ENCODE results near the gene SOCS3. TPM values are rescaled to one million over a fixed set of nuclear protein-coding genes. Genes with fewer than 3 reads are reported as not detected.

The SOCS3 gene
- total RNA-seq, 1 donor from 2014 or later = 13.7 TPM

DNA sequence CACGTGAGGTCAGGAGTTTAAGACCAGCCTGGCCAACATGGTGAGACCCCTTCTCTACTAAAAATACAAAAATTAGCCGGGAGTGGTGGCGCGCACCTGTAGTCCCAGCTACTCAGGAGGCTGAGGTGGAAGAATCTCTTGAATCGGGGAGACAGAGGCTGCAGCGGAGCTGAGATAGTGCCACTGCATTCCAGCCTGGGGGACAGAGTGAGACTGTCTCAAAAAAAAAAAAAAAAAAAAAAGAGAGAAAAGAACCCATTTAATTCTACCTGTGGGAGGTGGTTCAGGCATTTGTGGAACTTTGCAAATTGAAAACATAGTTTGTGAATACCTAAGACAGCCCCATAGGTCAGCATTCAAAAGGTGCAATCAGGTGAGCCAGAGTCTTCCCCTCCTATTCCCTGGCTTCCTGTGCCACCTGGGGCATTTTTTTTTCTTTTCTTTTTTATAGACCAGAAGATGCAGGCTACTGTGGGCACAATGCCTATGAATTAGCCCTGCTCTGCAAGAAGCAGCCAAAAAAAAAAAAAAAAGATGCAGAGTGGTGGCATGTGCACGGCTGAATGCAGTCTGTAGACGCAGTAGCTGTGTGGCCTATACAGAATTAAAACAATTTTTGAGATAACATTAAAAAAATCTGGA is 9.1 kb upstream of the SOCS3 start:
- no peak for DNase-seq (ENCODE audit: low read depth)
- TF ChIP-seq, protein P1, sequence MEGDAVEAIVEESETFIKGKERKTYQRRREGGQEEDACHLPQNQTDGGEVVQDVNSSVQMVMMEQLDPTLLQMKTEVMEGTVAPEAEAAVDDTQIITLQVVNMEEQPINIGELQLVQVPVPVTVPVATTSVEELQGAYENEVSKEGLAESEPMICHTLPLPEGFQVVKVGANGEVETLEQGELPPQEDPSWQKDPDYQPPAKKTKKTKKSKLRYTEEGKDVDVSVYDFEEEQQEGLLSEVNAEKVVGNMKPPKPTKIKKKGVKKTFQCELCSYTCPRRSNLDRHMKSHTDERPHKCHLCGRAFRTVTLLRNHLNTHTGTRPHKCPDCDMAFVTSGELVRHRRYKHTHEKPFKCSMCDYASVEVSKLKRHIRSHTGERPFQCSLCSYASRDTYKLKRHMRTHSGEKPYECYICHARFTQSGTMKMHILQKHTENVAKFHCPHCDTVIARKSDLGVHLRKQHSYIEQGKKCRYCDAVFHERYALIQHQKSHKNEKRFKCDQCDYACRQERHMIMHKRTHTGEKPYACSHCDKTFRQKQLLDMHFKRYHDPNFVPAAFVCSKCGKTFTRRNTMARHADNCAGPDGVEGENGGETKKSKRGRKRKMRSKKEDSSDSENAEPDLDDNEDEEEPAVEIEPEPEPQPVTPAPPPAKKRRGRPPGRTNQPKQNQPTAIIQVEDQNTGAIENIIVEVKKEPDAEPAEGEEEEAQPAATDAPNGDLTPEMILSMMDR (IDR thresholded peaks at IDR 0.05; ENCODE audit: insufficient read depth, low read length, severe bottlenecking) = no peak
- Histone ChIP-seq H3K36me3 (ENCODE audit: control insufficient read depth, insufficient read depth, low read length) (no peaks in the 10 kb centered on the region), H3K4me3 (ENCODE audit: low read depth, low read length) (no peak overlapping the region), H3K27me3 (ENCODE audit: control insufficient read depth, insufficient read depth, low read length) (peaks cover 5% of the 10 kb centered on the region)
- no peak for FAIRE-seq

DNA sequence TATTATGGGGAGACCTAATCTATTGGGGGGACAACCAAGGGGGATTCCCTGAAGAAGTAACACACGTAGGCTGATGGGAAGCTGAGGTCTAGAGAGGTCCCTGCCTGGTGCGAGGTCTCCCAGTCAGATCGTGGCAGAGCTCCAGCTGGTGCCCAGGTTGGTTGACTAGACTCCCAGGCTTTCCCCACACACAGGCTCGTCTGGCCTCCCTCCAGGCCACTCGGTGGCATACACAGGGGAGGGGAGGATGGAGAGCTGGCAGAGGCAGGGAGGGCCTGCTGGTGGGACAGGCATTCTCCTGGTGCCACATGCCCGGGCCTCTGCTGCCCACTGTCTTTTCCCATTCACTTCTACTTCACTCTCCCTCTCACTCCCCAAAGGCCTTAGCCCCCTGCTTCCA is 8.5 kb upstream of the SOCS3 start:
- FAIRE-seq = peak; percentile 13
- no peak for DNase-seq (ENCODE audit: low read depth)
- TF ChIP-seq, protein P1 (IDR thresholded peaks at IDR 0.05; ENCODE audit: insufficient read depth, low read length, severe bottlenecking) = no peak
- Histone ChIP-seq H3K4me3 (ENCODE audit: low read depth, low read length) (no peak overlapping the region), H3K36me3 (ENCODE audit: control insufficient read depth, insufficient read depth, low read length) (no peaks in the 10 kb centered on the region), H3K27me3 (ENCODE audit: control insufficient read depth, insufficient read depth, low read length) (peaks cover 5% of the 10 kb centered on the region)

GRCh38 chr17:78367193-78367592 is 7.3 kb upstream of the SOCS3 start:
- Histone ChIP-seq H3K27me3 (ENCODE audit: control insufficient read depth, insufficient read depth, low read length) (peaks cover 8% of the 10 kb centered on the region), H3K4me3 (ENCODE audit: low read depth, low read length) (no peak overlapping the region), H3K36me3 (ENCODE audit: control insufficient read depth, insufficient read depth, low read length) (no peaks in the 10 kb centered on the region)
- TF ChIP-seq, protein P1 (IDR thresholded peaks at IDR 0.05; ENCODE audit: insufficient read depth, low read length, severe bottlenecking) = no peak
- no peak for DNase-seq (ENCODE audit: low read depth)
- no peak for FAIRE-seq

DNA sequence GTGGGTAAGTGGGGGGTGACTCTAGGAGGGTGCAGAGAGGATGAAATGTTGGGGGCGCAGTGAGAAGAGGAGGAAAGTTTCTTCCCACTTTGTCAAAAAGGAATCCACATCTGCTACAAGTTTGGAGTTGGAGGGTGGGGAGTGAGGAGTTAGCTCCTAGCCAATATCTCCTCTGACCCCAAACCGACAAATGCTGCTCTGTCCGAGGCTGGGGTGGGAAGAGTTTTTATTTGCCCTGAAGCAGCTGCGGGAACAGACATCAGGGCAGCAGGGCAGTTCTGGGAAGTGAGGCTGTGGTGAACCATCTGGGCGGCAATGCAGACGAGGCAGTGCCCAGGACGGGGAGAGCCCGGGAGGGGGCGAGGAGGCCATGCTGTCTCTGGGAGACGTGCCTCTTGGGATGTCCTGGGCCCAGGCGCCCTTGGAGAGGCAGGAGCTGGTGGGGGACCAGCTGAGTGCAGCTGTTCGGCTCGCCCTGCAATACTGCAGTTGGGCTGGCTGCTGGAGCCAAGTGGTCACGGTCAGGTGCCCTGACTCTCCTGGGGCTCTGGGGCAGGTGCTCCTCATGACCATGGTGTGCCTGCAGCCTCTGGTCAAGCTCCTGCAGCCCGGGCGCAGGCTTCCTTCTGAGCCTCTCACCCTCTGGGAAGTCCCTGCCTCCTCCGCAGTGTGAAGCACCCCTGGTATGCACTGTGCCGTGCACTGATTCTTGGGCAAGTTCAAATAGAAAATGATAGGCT is 6.4 kb upstream of the SOCS3 start:
- Histone ChIP-seq H3K4me3 (ENCODE audit: low read depth, low read length) (no peak overlapping the region), H3K27me3 (ENCODE audit: control insufficient read depth, insufficient read depth, low read length) (peaks cover 10% of the 10 kb centered on the region), H3K36me3 (ENCODE audit: control insufficient read depth, insufficient read depth, low read length) (no peaks in the 10 kb centered on the region)
- TF ChIP-seq, protein P1 (IDR thresholded peaks at IDR 0.05; ENCODE audit: insufficient read depth, low read length, severe bottlenecking) = no peak
- FAIRE-seq = no peak
- DNase-seq (ENCODE audit: low read depth) = no peak

GRCh38 chr17:78365561-78366108 is 5.8 kb upstream of the SOCS3 start:
- TF ChIP-seq, protein P1 (IDR thresholded peaks at IDR 0.05; ENCODE audit: insufficient read depth, low read length, severe bottlenecking) = no peak
- Histone ChIP-seq H3K36me3 (ENCODE audit: control insufficient read depth, insufficient read depth, low read length) (no peaks in the 10 kb centered on the region), H3K27me3 (ENCODE audit: control insufficient read depth, insufficient read depth, low read length) (peaks cover 10% of the 10 kb centered on the region), H3K4me3 (ENCODE audit: low read depth, low read length) (no peak overlapping the region)
- DNase-seq (ENCODE audit: low read depth) (no peak), FAIRE-seq (no peak)
